HG03457 (cell line): ENCODE data around the gene PFDN1.

ENCODE experiments used
- ATAC-seq: cut with Tn5 transposase; IDR thresholded peaks from one replicate; pipeline ENCODE4 v1.9.1; 2021; ENCODE audit warnings: moderate number of reproducible peaks; ENCODE audit not compliant: unreplicated experiment

The PFDN1 gene

DNA sequence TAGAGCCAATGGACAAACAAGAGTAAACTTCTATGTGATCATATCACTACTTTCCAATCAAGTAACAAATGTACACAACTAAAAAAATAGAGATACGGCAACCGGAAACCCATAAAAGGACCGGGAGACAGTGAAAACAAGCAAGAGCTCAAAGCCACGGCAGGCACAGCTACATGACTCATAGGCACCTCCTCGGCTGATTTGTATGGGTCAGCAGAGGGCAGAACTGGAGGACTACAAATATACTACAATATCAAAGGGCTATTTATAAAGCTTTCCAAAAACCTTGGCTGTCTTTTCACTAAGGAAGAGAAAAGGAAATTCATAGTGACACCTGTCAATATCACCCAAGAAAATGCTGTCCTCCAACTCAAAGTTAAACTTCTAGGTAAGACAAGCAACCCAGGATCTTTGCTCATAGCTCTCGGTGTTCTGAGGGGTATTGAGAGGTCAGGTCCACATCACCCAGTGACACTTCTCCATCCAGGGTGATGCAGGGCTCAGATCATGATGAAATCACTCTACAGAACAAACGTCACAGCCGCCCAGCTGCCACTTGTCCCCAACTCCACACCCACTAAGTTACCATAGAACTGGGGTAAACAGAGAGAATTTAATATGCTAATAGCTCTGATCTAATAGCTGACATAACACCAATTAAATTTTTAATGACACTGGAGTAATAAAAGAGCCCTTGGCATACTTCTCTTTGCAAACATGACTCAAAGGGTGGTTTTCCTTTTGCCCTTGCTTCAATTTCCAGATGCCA is 41.3 kb downstream of the PFDN1 start:
- ATAC-seq = no peak

DNA sequence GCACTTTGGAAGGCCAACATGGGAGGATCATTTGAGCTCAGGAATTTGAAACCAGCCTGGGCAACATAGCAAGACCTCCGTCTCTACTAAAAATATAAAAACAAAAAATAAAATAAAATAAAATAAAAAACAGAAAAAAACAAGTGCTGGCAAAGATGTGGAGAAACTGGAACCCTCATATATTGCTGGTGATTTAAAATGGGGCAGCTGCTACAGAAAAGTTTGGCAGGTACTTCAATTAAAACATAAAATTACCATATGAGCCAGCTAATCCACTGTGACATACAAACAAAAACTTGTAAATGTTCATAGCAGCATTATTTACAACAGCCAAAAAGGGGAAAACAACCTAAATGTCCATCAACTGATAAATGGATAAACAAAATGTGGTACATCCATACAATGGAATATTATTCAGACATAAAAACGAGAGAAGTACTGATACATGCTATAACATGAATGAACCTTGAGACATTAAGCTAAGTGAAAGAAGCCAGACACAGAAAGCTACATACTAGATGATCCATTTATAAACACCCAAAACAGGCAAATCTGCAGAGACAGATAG is 42.7 kb downstream of the PFDN1 start:
- no peak for ATAC-seq

DNA sequence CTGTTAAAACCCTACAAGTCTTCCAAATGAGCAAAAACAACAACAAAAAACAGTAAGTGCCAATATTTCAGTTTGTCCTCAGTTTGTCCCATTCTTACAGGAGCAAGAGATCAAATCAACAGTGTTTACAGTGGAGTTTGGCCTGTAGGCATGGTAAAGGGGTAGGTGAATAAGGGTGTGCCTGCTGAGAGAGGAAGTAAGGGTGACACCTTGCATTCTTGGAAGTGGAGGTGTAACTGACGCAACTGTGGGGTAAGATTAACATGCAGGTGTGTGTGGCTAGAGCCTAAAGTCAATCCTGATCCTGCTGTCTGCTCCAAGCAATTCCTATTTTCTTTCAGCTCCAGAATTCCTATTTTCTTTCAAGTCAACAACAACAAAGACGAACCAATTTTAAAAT is 43.4 kb downstream of the PFDN1 start:
- ATAC-seq = no peak

DNA sequence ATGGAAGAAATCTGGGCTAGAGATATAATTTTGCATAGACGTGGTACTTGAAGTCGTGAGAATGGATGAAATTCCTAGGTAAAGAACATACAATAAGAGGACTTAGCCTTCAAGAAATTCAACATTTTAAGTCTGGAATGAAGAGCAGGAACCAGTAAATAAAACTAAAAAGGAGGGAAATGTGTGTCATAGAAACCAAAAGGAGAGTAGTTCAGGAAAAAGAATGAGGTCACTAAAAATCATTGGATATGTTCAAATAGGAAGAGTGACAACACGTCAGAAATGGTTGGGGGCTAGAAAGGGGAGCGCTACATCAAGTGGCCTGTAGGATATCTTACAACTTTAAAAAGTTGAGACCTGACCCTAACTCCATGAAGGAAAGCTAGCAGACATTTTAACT is 44.0 kb downstream of the PFDN1 start:
- no peak for ATAC-seq

DNA sequence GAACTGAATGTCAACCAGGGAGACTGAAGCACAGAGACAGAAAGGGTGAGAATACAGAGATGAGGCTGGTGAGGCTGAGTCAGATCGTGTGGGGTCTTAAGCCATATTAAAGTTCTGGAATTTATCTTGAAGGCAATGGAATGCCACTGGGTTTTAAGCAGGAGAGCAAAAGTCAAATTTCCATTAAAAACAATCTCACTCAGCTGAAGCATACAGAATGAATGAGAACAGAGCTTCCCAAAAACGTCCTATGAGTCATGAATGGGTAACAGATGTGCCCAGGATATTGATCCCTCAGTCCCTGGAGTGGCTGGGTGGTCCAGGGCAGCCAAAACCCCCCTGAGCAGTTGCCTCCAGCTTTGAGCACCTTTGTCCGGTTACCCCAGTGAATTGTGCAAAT is 44.9 kb downstream of the PFDN1 start:
- no peak for ATAC-seq

DNA sequence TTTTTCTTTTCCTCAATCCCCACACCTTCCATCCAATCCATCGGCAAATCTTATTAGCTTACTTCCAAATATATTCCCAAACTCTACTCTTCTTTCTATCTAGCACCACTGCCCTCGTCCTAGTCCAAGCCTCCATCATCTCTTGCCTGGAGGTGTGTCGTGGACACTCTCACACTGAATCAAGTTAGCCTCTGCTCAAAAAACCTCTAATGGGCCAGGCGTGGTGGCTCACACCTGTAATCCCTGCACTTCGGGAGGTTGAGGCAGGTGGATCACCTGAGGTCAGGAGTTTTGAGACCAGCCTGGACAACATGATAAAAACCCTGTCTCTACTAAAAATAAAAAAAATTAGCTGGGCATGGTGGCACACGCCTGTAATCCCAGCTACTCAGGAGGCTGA is 46.2 kb downstream of the PFDN1 start:
- ATAC-seq = no peak

DNA sequence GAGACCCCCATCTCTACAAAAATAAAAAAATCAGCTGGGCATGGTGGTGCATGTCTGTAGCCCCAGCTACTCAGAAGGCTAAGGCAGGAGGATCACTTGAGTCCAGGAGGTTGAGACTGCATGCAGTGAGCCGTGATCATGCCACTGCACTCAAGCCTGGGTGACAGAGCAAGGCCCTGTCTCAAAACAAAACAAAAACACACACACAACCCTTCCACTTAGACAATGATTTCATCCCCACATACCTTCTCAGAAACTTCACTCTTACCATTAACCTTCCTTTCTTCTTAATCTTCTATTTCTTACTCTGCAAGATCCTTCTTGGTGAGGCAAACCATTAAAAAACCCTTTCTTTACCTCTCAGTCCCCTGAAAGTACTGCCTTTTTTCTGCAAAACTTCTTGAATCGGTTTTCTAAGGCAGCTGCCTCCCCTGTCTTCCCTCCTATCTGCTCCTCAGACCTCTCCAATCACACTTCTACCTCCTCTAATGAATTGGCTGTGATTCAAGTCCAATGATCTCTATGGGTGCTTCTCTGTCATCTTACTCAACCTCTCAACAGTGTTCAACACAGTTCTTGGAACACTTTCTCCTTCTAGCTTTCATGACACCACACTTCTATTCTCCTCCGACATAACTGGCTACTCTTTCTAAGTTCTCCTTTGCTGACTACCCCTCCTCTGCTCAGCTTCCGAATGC is 47.3 kb downstream of the PFDN1 start:
- ATAC-seq = no peak

DNA sequence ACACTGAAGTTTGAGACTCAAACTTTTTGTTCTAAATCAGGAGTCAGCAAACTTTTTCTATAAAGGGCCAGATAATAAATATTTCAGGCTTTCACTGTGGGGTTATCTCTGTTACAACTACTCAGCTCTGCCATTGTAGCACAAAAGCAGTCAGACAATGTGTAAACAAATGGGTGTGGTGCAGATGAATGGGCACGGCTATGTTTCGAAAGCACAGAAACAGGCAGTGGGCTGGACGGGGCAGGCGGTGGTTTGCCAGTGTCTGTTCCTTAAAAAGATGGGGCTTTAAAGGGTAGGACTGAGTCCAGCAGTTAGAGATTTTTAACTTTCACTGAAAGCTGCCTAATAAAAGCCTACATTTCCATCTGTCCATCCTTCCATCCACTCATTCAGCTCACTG is 48.9 kb downstream of the PFDN1 start:
- no peak for ATAC-seq

DNA sequence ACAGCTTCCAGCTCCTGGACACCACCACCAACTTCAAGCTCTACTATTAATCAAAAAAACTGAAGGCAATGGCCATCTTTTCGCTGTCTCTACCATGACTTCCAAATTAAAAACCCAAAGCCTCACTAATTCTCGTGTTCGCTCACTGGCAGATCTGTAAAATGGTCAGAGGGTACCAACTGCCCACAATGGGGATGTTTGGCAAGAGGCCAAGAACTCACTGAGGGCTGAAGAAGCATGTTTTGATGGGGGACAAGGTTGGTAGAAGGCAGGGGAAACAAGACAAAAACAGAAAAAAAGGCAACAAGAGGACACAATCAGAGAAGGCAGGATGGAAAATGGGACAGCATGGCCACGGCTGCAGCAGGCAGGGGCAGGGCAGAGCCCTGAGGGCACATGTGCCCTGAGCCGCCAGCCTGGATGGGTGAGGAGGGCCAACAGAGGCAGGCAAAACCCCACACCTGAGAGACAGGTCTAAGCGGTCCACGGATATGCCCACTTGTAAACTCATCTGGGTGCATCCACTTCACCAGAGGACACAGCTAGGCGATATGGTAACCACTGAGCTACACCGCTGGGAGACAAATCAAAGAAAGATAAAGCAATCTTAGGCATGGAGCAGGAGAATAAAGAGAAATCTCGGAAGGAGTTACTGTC is 50.3 kb downstream of the PFDN1 start:
- ATAC-seq = no peak

DNA sequence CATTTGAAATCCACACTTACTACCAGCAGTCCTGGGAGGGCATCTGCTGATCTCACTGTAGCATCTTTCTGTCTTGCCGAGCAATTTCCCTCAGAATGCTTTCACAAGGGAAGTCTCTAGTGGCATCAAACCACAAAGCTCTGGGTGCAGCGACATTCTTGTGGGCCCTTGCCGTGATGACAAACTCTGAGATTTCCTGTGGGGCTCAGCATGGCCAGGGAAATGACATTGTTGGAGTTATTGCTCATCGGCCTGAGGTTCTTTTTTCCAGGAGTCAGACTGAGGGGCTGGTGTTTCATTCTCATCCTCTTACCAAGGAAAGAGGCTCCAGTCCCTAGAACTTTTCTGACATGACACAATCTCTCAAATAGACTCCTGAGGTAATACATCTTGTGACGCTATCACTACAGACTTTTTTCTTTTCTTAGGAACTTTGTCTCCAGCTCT is 51.4 kb downstream of the PFDN1 start:
- no peak for ATAC-seq

DNA sequence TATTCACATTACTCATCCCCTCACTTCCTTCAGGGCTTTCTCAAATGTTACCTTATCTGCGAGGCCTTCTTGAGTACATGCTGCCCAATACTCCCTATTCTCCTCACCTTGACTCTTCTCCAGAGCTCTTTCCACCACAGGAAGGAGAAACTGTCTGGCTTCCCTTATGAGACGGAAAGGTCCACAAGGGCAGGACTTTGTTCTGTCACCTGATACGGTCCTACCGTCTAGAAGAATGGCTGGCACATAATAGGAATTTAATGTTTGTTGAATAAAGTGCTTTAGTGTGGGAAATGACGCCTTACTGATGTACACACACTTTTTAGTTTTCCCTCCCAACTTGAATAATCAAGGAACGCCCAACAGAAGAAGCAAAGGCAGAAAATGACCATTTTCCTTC is 52.5 kb downstream of the PFDN1 start:
- ATAC-seq = no peak

DNA sequence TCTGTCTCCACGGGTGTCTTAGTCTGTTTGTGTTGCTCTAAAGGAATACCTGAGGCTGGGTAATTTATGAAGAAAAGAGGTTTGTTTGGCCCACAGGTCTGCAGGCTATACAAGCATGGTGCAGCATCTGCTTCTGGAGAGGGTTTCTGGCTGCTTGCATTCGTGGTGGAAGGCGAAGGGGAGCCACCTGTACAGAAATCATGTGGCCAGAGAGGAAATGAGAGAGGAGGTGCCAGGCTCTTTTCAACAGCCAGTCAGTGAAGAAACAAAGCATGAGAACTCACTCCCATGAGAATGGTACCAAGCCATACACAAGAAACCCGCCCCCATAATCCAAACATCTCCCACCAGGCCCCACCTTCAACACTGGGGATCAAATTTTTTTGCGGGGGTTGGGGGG is 53.4 kb downstream of the PFDN1 start:
- ATAC-seq = no peak

DNA sequence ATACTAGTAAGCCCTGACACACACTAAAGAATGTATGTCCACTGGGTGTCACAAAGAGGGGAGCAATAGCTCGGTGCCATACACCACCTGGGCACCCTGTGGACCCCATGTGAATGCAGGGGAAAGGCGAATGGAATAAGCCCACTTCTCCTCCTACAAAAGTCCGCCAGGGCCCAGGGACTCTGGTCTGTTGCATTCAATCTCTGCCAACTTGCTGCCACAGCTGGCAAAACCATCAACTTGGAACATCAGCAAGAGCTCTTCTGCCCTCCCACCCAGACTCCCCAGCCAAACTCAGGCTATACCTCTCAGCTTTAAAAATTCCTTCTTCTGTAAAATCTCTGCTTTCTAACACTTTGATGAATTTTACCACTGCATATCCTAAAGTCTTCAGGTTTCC is 54.5 kb downstream of the PFDN1 start:
- no peak for ATAC-seq

DNA sequence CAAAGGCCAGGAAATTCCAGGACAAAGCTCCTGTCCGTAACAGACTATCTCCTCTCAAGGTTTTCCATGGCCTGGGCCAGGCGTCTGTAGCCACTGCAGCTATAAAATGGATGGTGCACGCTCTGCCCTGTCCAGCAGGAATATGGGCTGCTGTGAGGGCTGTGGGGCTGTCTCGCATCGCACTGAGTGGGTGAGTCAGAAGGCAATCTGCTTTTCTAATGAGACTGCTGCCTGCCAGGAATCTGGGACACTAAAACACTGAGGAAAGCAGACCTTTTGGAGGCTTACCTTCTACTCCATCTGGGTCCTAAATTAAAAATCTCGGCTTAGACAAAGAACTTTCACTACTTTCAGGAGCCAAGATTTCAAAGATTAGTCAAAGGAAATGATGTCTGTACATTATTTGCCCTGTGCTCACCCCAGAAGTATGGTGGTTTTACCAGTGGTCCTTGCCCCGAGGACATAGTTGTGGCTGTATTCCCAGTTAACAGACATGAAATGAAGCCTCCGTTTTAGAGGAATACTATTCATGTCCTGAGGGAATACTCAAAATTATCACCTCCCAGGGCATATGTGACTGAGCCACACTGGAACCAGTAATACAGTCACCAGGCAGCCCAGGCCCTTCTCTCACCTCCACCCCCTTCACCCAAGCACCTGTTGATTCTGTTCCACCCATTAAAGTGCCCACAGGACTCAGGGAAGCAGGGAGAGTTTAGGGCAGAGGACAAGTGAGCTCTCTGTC is 56.4 kb downstream of the PFDN1 start:
- no peak for ATAC-seq

DNA sequence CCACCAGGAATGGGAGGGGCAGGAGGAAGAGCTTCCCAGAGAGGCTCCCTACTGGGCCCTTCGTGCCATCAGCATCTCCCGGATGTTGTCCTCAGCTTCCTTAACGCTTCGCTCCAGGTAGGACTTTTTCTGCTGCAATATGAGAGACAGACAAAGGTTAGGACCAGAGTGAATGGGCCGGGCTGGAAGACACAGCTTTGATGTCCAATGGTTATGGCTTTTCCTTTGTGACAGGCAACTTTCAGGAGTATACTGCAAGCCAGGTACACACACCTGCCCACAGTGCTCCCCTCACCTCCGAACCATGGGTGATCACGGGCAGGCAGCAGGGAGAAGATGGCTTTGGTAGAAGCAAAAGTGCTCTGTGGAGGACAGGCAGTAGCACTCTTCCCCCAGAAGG is 57.0 kb downstream of the PFDN1 start:
- ATAC-seq = no peak

DNA sequence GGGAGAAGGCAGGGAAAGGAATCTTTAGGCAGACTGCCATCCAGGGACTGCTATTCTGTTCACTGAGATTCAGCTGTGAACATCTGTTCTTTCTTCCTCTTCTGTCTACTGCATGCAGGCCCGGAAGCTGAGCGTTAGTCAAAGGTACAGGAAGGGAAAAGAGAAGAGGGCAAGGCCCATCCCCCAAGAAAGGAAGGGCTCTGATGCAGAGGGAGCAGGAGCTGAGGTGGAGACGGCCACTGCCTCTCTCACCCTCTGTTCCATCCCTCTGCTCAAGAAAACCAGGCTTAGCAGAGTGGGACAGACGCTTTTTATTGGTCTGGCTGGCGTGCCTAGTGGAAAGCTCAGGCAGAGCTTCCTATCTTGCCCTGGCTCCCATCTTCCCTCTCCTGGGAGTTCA is 57.6 kb downstream of the PFDN1 start:
- no peak for ATAC-seq

DNA sequence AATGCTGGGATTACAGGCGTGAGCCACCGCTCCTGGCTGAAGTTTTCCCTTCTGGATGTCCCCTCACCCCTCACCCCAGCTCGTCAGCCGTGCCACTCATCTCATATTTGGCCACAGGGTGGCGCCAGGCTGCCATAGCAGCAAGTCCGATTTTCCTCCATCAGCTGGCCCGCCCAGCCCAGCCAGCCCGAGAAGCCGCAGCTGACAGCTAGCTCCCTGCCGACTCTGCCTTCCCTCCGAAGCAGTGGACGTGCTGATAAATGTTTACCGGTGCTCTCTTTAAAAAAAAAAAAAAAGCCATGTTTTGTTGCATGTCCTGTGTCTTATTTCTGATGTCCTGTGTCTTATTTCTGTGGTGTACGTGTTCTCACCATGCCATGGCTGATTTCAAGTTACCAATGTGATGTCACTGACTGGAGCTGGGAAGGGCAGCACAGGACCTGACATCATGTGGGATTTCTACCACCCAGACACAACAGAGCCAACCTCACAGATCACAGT is 58.3 kb downstream of the PFDN1 start:
- ATAC-seq = no peak

DNA sequence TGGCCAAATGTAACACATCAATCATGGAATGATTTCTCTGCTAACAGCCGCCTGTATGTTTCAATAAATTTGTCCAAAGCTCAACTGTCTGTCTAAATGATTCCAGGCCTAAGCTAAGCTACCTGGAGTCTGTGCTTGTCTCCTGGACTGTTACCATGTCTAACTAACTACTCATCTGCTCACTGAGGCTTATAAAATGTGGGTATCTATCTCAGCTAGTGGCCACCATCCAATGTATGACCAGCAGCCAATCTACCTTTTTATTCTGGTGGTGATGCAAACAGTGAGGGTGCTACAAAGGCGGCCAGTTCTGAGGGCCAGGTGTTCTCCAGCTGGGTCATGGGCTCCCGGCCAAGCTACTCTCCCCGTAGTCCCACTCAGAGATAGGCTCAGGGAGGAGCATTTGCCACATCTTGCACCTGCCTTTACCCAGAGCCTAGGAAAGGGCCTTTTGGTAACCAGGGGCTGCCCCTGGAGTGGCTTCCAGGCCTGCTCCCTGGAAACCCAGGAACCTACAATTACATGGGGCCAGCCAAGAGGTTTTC is 59.1 kb downstream of the PFDN1 start:
- ATAC-seq = no peak

DNA sequence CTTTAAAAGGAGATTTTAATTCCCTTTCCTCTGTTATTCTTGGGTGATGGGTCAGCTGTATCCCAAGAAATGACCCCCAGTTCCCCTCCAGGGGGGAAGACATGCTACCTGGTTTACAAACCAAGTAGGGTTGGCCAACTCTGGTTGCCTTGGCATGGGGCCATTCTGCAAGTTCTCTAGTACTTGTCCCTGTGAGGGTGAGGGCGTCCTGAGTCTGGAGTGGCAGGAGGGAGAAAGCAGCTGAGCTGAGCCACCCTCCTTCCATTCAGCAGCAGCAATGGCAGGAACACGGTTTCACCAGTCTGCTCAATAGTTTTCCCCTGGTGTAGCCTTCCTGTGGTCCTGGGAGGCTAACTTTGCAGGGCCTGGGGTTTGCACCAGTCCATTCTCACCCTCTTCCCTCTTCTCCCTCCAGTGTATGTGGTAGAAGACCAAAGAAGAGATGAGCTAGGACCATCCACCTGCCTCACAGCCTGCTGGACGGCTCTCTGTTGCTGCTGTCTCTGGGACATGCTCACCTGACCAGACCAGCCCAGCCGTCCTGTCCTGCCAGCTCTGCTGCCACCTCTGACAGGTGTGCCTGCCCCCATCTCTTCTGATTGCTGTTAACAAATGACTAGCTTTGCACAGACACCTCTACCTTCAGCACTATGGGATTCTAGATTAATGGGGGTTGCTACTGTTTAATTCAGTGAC is 59.9 kb downstream of the PFDN1 start:
- no peak for ATAC-seq

DNA sequence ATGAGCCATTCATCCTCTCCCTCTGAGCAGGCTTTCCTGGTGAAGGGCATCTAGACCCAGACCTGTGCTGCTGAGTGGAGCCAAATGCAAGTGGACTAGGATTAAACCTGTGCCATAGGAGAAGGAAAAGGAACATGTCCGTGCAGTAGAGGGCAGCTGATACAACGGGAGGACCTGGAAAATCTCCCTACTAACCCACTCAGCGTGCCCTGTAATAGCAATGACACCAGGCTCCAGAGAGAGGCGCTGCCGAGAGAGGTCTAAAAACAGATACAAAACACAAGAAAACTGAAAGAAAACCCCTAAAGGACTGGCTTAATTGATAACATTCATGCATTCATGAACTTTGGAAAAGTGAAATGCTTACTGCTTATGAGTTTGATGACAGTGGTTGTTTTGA is 60.8 kb downstream of the PFDN1 start:
- ATAC-seq = no peak
